ENCODE measurements around the gene RHBDL1.

RHBDL1 gene

GRCh38 chr16:662597-662996 is 12.9 kb upstream of the RHBDL1 start:
- DNase-seq (ENCODE audit: low read depth): no peak
- H3K4me3 ChIP-seq (ENCODE audit: low read length): no peak overlapping the region
- TF ChIP-seq CTCF (IDR thresholded peaks at IDR 0.05; ENCODE audit: insufficient read depth, low read depth, low read length, missing control alignments): no peak

- DNase-seq (ENCODE audit: low read depth): no peak
- no peak overlapping the region for H3K4me3 ChIP-seq (ENCODE audit: low read length)
- TF ChIP-seq CTCF (IDR thresholded peaks at IDR 0.05; ENCODE audit: insufficient read depth, low read depth, low read length, missing control alignments): no peak
Measured at GRCh38 chr16:666572-666971, 8.9 kb upstream of the RHBDL1 start.

- no peak for TF ChIP-seq CTCF (IDR thresholded peaks at IDR 0.05; ENCODE audit: insufficient read depth, low read depth, low read length, missing control alignments)
- H3K4me3 ChIP-seq (ENCODE audit: low read length): no peak overlapping the region
- no peak for DNase-seq (ENCODE audit: low read depth)
Measured at GRCh38 chr16:667113-667779, 8.2 kb upstream of the RHBDL1 start.

- peak; percentile 94 for DNase-seq (ENCODE audit: low read depth)
- H3K4me3 ChIP-seq (ENCODE audit: low read length): peak within 1 kb of the TSS; percentile 76
- peak; percentile 33 for TF ChIP-seq CTCF (IDR thresholded peaks at IDR 0.05; ENCODE audit: insufficient read depth, low read depth, low read length, missing control alignments)
Measured at GRCh38 chr16:667780-668518, 7.5 kb upstream of the RHBDL1 start, which contains the start of gene RHOT2. Gene RHOT2, plus strand, starts transcription at chr16:668132. Its CDS starts 68 bp downstream, at chr16:668200.

- TF ChIP-seq CTCF (IDR thresholded peaks at IDR 0.05; ENCODE audit: insufficient read depth, low read depth, low read length, missing control alignments): no peak
- peak overlapping the region; percentile 76 for H3K4me3 ChIP-seq (ENCODE audit: low read length)
- DNase-seq (ENCODE audit: low read depth): no peak
Measured at GRCh38 chr16:668519-669171, 6.8 kb upstream of the RHBDL1 start.

- no peak for DNase-seq (ENCODE audit: low read depth)
- TF ChIP-seq CTCF (IDR thresholded peaks at IDR 0.05; ENCODE audit: insufficient read depth, low read depth, low read length, missing control alignments): no peak
- no peak overlapping the region for H3K4me3 ChIP-seq (ENCODE audit: low read length)
Measured at GRCh38 chr16:669666-670065, 5.8 kb upstream of the RHBDL1 start.

Data from epithelial cell of esophagus (primary cell).